ENCODE results near the gene DIRAS1. TPM values are rescaled to one million over a fixed set of nuclear protein-coding genes. Genes with fewer than 3 reads are reported as not detected.

The DIRAS1 gene
- total RNA-seq, 1 donor from 2014 or later, result 47.1 TPM

GRCh38 chr19:2767688-2768087, 46.5 kb upstream of the DIRAS1 start:
- H3K4me3 Mint-ChIP-seq (ENCODE audit: unreplicated experiment), result no peak overlapping the region
- H3K27ac Mint-ChIP-seq (ENCODE audit: unreplicated experiment), result no peak overlapping the region
- no peaks in the 10 kb centered on the region for H3K36me3 Mint-ChIP-seq (ENCODE audit: unreplicated experiment)
- H3K9me3 Mint-ChIP-seq (ENCODE audit: unreplicated experiment), result peaks cover 4% of the 10 kb centered on the region
- no peak for TF ChIP-seq CTCF (IDR thresholded peaks at IDR 0.05; ENCODE audit: partially characterized antibody, unreplicated experiment)
- peaks cover 5% of the 10 kb centered on the region for H3K4me1 Mint-ChIP-seq (ENCODE audit: low read depth, unreplicated experiment)
- DNase-seq, result no peak
- H3K27me3 Mint-ChIP-seq (ENCODE audit: unreplicated experiment), result peaks cover 2% of the 10 kb centered on the region

GRCh38 chr19:2766594-2767372, 45.6 kb upstream of the DIRAS1 start:
- H3K4me3 Mint-ChIP-seq (ENCODE audit: unreplicated experiment), result no peak overlapping the region
- DNase-seq, result no peak
- H3K36me3 Mint-ChIP-seq (ENCODE audit: unreplicated experiment), result no peaks in the 10 kb centered on the region
- no peak for TF ChIP-seq CTCF (IDR thresholded peaks at IDR 0.05; ENCODE audit: partially characterized antibody, unreplicated experiment)
- peaks cover 3% of the 10 kb centered on the region for H3K4me1 Mint-ChIP-seq (ENCODE audit: low read depth, unreplicated experiment)
- no peaks in the 10 kb centered on the region for H3K27me3 Mint-ChIP-seq (ENCODE audit: unreplicated experiment)
- no peak overlapping the region for H3K27ac Mint-ChIP-seq (ENCODE audit: unreplicated experiment)
- peaks cover 4% of the 10 kb centered on the region for H3K9me3 Mint-ChIP-seq (ENCODE audit: unreplicated experiment)

GRCh38 chr19:2765376-2765775, 44.2 kb upstream of the DIRAS1 start:
- H3K4me3 Mint-ChIP-seq (ENCODE audit: unreplicated experiment), result no peak overlapping the region
- no peaks in the 10 kb centered on the region for H3K27me3 Mint-ChIP-seq (ENCODE audit: unreplicated experiment)
- no peak for DNase-seq
- H3K4me1 Mint-ChIP-seq (ENCODE audit: low read depth, unreplicated experiment), result peaks cover 3% of the 10 kb centered on the region
- peaks cover 4% of the 10 kb centered on the region for H3K9me3 Mint-ChIP-seq (ENCODE audit: unreplicated experiment)
- H3K27ac Mint-ChIP-seq (ENCODE audit: unreplicated experiment), result no peak overlapping the region
- TF ChIP-seq CTCF (IDR thresholded peaks at IDR 0.05; ENCODE audit: partially characterized antibody, unreplicated experiment), result no peak
- no peaks in the 10 kb centered on the region for H3K36me3 Mint-ChIP-seq (ENCODE audit: unreplicated experiment)

- Mint-ChIP-seq H3K4me1 (ENCODE audit: low read depth, unreplicated experiment) (no peaks in the 10 kb centered on the region), H3K27ac (ENCODE audit: unreplicated experiment) (no peak overlapping the region), H3K36me3 (ENCODE audit: unreplicated experiment) (no peaks in the 10 kb centered on the region), H3K9me3 (ENCODE audit: unreplicated experiment) (peaks cover 3% of the 10 kb centered on the region), H3K4me3 (ENCODE audit: unreplicated experiment) (no peak overlapping the region), H3K27me3 (ENCODE audit: unreplicated experiment) (no peaks in the 10 kb centered on the region)
- TF ChIP-seq CTCF (IDR thresholded peaks at IDR 0.05; ENCODE audit: partially characterized antibody, unreplicated experiment), result no peak
- no peak for DNase-seq
Measured at GRCh38 chr19:2764945-2765344, 43.8 kb upstream of the DIRAS1 start.

GRCh38 chr19:2763687-2764086, 42.5 kb upstream of the DIRAS1 start:
- no peak for TF ChIP-seq CTCF (IDR thresholded peaks at IDR 0.05; ENCODE audit: partially characterized antibody, unreplicated experiment)
- Mint-ChIP-seq H3K9me3 (ENCODE audit: unreplicated experiment) (peaks cover 3% of the 10 kb centered on the region), H3K4me1 (ENCODE audit: low read depth, unreplicated experiment) (no peaks in the 10 kb centered on the region), H3K36me3 (ENCODE audit: unreplicated experiment) (no peaks in the 10 kb centered on the region), H3K4me3 (ENCODE audit: unreplicated experiment) (no peak overlapping the region), H3K27ac (ENCODE audit: unreplicated experiment) (no peak overlapping the region), H3K27me3 (ENCODE audit: unreplicated experiment) (no peaks in the 10 kb centered on the region)
- no peak for DNase-seq
